Naive thymus-derived CD4-positive, alpha-beta T cell (primary cell): Measurements from ENCODE around the gene LRP1. TPM values are rescaled to one million over a fixed set of nuclear protein-coding genes. Genes with fewer than 3 reads are reported as not detected.

Source experiments
- ATAC-seq: fragments of 150-1000 bp; cut with Tn5 transposase; 2 replicates; pipeline ENCODE4 v1.10.0; 2021; ENCODE audit warnings: mild to moderate bottlenecking, moderate library complexity
- CTCF ChIA-PET: fragments of 350-600 bp; sonication (Branson Sonifier 250); formaldehyde crosslinking; loops from one replicate; lab custom pipeline; 2021; ENCODE audit warnings: antibody characterized with exemption; lab: Charles Lee
- POLR2A ChIA-PET: fragments of 350-600 bp; sonication (Branson Sonifier 250); formaldehyde crosslinking; loops from one replicate; lab custom pipeline; 2021; ENCODE audit warnings: antibody characterized with exemption, inconsistent platforms; lab: Charles Lee
- DNase-seq, 9 donors: peaks; one replicate each; pipeline versions ENCODE4 v3.0.0 to v3.0.0-alpha.2; 2020 to 2022; ENCODE audit warnings: mixed read lengths in 1 of 9
- H3K27ac ChIP-seq: one replicate; pipeline ENCODE4 v1.7.0; 2013; ENCODE audit warnings: mild to moderate bottlenecking, low read depth, low read length, moderate library complexity
- H3K27me3 ChIP-seq, 2 donors: one replicate each; pipeline ENCODE4 v1.7.0; 2013; ENCODE audit warnings: low read length in 2 of 2, mild to moderate bottlenecking in 2 of 2, moderate library complexity in 2 of 2; ENCODE audit not compliant: control insufficient read depth in 2 of 2, insufficient read depth in 2 of 2
- H3K36me3 ChIP-seq, 3 experiments: 1 replicate in 2 of 3; 2 replicates in 1 of 3; pipeline ENCODE4 v1.7.0; 2013; ENCODE audit warnings: low read length in 3 of 3, mild to moderate bottlenecking in 3 of 3, moderate library complexity in 1 of 3; ENCODE audit not compliant: insufficient read depth in 3 of 3, control insufficient read depth in 2 of 3
- H3K4me1 ChIP-seq, 2 donors: one replicate each; pipeline ENCODE4 v1.7.0; 2013; ENCODE audit warnings: low read length in 2 of 2, mild to moderate bottlenecking in 2 of 2, moderate library complexity in 1 of 2; ENCODE audit not compliant: control insufficient read depth in 2 of 2, insufficient read depth in 2 of 2
- H3K4me3 ChIP-seq: 2 replicates; pipeline ENCODE4 v1.7.0; 2013; ENCODE audit warnings: mild to moderate bottlenecking, low read length
- H3K9me3 ChIP-seq, 3 experiments: 1 replicate in 2 of 3; 2 replicates in 1 of 3; pipeline ENCODE4 v1.7.0; 2013; ENCODE audit warnings: low read length in 3 of 3; ENCODE audit not compliant: control insufficient read depth in 2 of 3
- H3K27ac Mint-ChIP-seq, 9 donors: one replicate each; pipeline ENCODE4 v1.8.0; 2020 to 2022; ENCODE audit warnings: mixed read lengths in 9 of 9, mild to moderate bottlenecking in 8 of 9, moderate library complexity in 5 of 9, inconsistent platforms in 2 of 9
- H3K27me3 Mint-ChIP-seq, 5 donors: one replicate each; pipeline ENCODE4 v1.8.0; 2021 to 2022; ENCODE audit warnings: mixed read lengths in 5 of 5, mild to moderate bottlenecking in 1 of 5
- H3K36me3 Mint-ChIP-seq, 5 donors: one replicate each; pipeline ENCODE4 v1.8.0; 2020 to 2022; ENCODE audit warnings: mixed read lengths in 5 of 5, mild to moderate bottlenecking in 3 of 5, inconsistent platforms in 1 of 5
- H3K4me1 Mint-ChIP-seq, 7 donors: one replicate each; pipeline ENCODE4 v1.8.0; 2020 to 2022; ENCODE audit warnings: mixed read lengths in 7 of 7, mild to moderate bottlenecking in 3 of 7, inconsistent platforms in 1 of 7
- H3K4me3 Mint-ChIP-seq, 10 donors: one replicate each; pipeline ENCODE4 v1.8.0; 2020 to 2022; ENCODE audit warnings: mild to moderate bottlenecking in 10 of 10, mixed read lengths in 10 of 10, moderate library complexity in 6 of 10, inconsistent platforms in 2 of 10
- H3K9me3 Mint-ChIP-seq, 11 donors: one replicate each; pipeline ENCODE4 v1.8.0; 2020 to 2022; ENCODE audit warnings: mixed read lengths in 11 of 11, mild to moderate bottlenecking in 4 of 11, inconsistent platforms in 1 of 11, moderate library complexity in 1 of 11
- intact Hi-C, 2 donors: fragments of 100-400 bp; cut with micrococcal nuclease; formaldehyde crosslinking; loops; one replicate each; pipeline ENCODE4 v1.15.1; 2023
- microRNA-seq: library from miRNA; unstranded; fragments of <30 nt; microRNA quantifications from one replicate; pipeline ENCODE4 v1.2.0, GENCODE V29; 2022; ENCODE audit warnings: borderline microRNAs expressed
- polyA plus RNA-seq, 2 donors: library from polyadenylated mRNA; unstranded; fragments of 300-500 nt; fragmentation: Illumina TruSeq; gene quantifications; one replicate each; pipeline ENCODE4 v1.2.3, GENCODE V29; 2021
- total RNA-seq, 6 experiments: library from RNA in 5 of 6; stranded (reverse) in 5 of 6; gene quantifications; 1 replicate in 5 of 6; 2 replicates in 1 of 6; pipeline ENCODE4 v1.2.3 and lab custom pipeline; 2021 to 2026

The LRP1 gene
- total and polyA plus RNA-seq, 7 experiments from 2014 or later: 0.58 to 119 (median 10.5) TPM

DNA sequence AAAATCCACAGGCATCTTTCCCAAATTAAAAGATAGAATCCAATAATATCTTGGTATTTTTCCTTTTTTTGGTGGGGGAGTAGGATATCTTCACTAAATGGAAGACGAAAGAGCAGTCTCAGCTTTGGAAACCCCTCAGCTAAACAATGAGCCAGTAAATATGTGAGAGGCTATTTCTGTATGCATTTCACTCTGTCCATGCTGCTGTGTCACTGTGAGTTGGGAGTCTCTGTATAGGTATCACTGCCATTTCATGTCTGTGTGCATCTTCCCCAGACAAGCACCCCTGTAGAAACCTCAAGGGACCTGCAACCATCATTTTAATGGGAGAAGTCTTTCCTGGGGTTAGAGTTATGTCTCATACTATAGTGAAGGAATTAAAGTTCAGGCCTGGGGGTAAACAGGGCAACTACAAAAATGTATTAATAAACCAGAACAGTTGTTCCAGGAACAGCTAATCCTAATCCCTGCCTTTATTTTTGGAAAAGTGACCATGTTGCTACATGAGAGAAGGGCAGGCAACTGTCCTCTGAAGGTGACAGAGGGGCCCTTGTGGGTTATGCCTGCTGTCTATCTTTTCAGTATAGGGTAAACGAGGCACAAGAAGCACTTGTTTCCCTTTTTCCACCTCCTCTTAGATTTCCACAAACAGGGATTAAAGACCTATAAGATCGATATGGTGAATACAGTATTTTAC lies 134.0 kb downstream of the LRP1 start:
- no peak for DNase-seq
- Histone ChIP-seq H3K27me3 (no peaks in the 10 kb centered on the region), H3K9me3 (no peaks in the 10 kb centered on the region), H3K36me3 (peaks cover 18 to 77% (median 33%) of the 10 kb centered on the region in 3 experiments), H3K4me1 (no peaks in the 10 kb centered on the region), H3K27ac (no peak overlapping the region), H3K4me3 (no peak overlapping the region)
- Mint-ChIP-seq H3K27me3 (no peaks in the 10 kb centered on the region), H3K9me3 (no peaks in the 10 kb centered on the region), H3K4me1 (peaks cover 0 to 5% (median 0%) of the 10 kb centered on the region in 7 donors), H3K36me3 (peaks cover 7 to 61% (median 31%) of the 10 kb centered on the region in 5 donors), H3K27ac (no peak overlapping the region), H3K4me3 (no peak overlapping the region)
- ATAC-seq: no peak
- CTCF ChIA-PET: interaction anchor here (0.6 to 2.2 kb wide), 3 partner anchors 18 to 190 kb away, joined by 3 to 6 read pairs (median 5); no protein-coding TSS in a partner anchor
- POLR2A ChIA-PET: no interaction called here
- intact Hi-C loops: no loop called here

Small RNA genes lying within 50 kb of the gene (microRNA-seq; reads per million reads assigned to microRNA genes)
- not detected for gene MIR1228

Other genes starting within 250 kb of the LRP1 start
- not detected for gene SDR9C7, start 194.1 kb upstream of the LRP1 start, total RNA-seq
- gene SDR9C7, start 194.1 kb upstream of the LRP1 start, polyA plus RNA-seq: not detected
- gene RDH16, start 170.9 kb upstream of the LRP1 start, total RNA-seq: 1 to 10 TPM in 3 of 5 experiments, under 1 TPM in 2; 0.44 to 2.0 (median 1.2) TPM
- gene RDH16, start 170.9 kb upstream of the LRP1 start, polyA plus RNA-seq: under 1 TPM; 0.19 to 0.22 TPM
- 10 to 100 TPM in 3 of 5 experiments, 1 to 10 TPM in 2; 5.8 to 12.9 (median 10.7) TPM for gene ZBTB39, start 121.9 kb upstream of the LRP1 start, total RNA-seq
- gene ZBTB39, start 121.9 kb upstream of the LRP1 start, polyA plus RNA-seq: 1 to 10 TPM; 2.2 to 3.2 TPM
- 1 to 10 TPM in 1 of 5 experiments, under 1 TPM in 3, not detected in 1; 0.49 to 1.1 (median 0.74) TPM for gene TAC3, start 112.0 kb upstream of the LRP1 start, total RNA-seq
- not detected for gene TAC3, start 112.0 kb upstream of the LRP1 start, polyA plus RNA-seq
- 1 to 10 TPM; 1.3 to 2.3 (median 1.9) TPM for gene MYO1A, start 78.4 kb upstream of the LRP1 start, total RNA-seq
- gene MYO1A, start 78.4 kb upstream of the LRP1 start, polyA plus RNA-seq: under 1 TPM; 0.56 to 0.68 TPM
- gene NEMP1, start 49.7 kb upstream of the LRP1 start, total RNA-seq: 10 to 100 TPM; 13.1 to 47.6 (median 29.3) TPM
- 1 to 10 TPM; 2.9 to 7.4 TPM for gene NEMP1, start 49.7 kb upstream of the LRP1 start, polyA plus RNA-seq
- gene NAB2, start 39.4 kb upstream of the LRP1 start, total RNA-seq: 10 to 100 TPM in 3 of 5 experiments, 1 to 10 TPM in 2; 5.7 to 22.4 (median 15.5) TPM
- gene NAB2, start 39.4 kb upstream of the LRP1 start, polyA plus RNA-seq: 1 to 10 TPM in 1 of 2 donors, under 1 TPM in 1; 0.46 to 2.8 TPM
- gene STAT6, start 17.1 kb upstream of the LRP1 start, total RNA-seq: 100 to 1,000 TPM; 206 to 403 (median 294) TPM
- 100 to 1,000 TPM in 1 of 2 donors, 10 to 100 TPM in 1; 99.3 to 104 TPM for gene STAT6, start 17.1 kb upstream of the LRP1 start, polyA plus RNA-seq
- gene LRP1-AS, start 19.1 kb downstream of the LRP1 start, total RNA-seq: not detected
- gene LRP1-AS, start 19.1 kb downstream of the LRP1 start, polyA plus RNA-seq: not detected
- under 1 TPM in 1 of 5 experiments, not detected in 4; 0.31 TPM for gene NXPH4, start 88.3 kb downstream of the LRP1 start, total RNA-seq
- gene NXPH4, start 88.3 kb downstream of the LRP1 start, polyA plus RNA-seq: not detected
- 100 to 1,000 TPM in 1 of 5 experiments, 10 to 100 TPM in 4; 21.7 to 175 (median 36.1) TPM for gene SHMT2, start 101.2 kb downstream of the LRP1 start, total RNA-seq
- 10 to 100 TPM; 29.7 to 40.4 TPM for gene SHMT2, start 101.2 kb downstream of the LRP1 start, polyA plus RNA-seq
- 1 to 10 TPM; 2.5 to 7.3 (median 5.6) TPM for gene STAC3, start 122.7 kb downstream of the LRP1 start, total RNA-seq
- not detected for gene STAC3, start 122.7 kb downstream of the LRP1 start, polyA plus RNA-seq